GM18505 (cell line): Measurements from ENCODE around the gene SLC24A3.

Experiments
- ATAC-seq: cut with Tn5 transposase; IDR thresholded peaks from one replicate; pipeline ENCODE4 v1.9.1; 2021; ENCODE audit not compliant: unreplicated experiment
- POLR2A ChIP-seq: IDR thresholded peaks from 4 replicates; pipeline ENCODE4 v1.6.1; 2011; ENCODE audit warnings: borderline replicate concordance; ENCODE audit not compliant: insufficient read depth, insufficient read length; ENCODE audit errors: extremely low read depth

Gene SLC24A3

GRCh38 chr20:19404826-19405225 is 192.4 kb downstream of the SLC24A3 start:
- no peak for TF ChIP-seq POLR2A
- no peak for ATAC-seq

- no peak for ATAC-seq
- TF ChIP-seq POLR2A: no peak
These were observed 193.5 kb downstream of the SLC24A3 start for GRCh38 chr20:19405958-19406357.

- no peak for ATAC-seq
These were observed 193.9 kb downstream of the SLC24A3 start for GRCh38 chr20:19406381-19406780.

GRCh38 chr20:19407196-19407595 is 194.8 kb downstream of the SLC24A3 start:
- no peak for ATAC-seq
- TF ChIP-seq POLR2A: no peak

More at GRCh38 chr20:19406381-19406780, 193.9 kb downstream of the SLC24A3 start:
- no peak for TF ChIP-seq POLR2A

GRCh38 chr20:19407736-19408135 is 195.3 kb downstream of the SLC24A3 start:
- ATAC-seq: no peak
- TF ChIP-seq POLR2A: no peak

- TF ChIP-seq POLR2A: no peak
- no peak for ATAC-seq
These were observed 196.5 kb downstream of the SLC24A3 start for GRCh38 chr20:19408971-19409370.

GRCh38 chr20:19411811-19412210 is 199.4 kb downstream of the SLC24A3 start:
- TF ChIP-seq POLR2A: no peak
- no peak for ATAC-seq

GRCh38 chr20:19412254-19412653 is 199.8 kb downstream of the SLC24A3 start:
- no peak for ATAC-seq
- no peak for TF ChIP-seq POLR2A

GRCh38 chr20:19414600-19414999 is 202.2 kb downstream of the SLC24A3 start:
- no peak for TF ChIP-seq POLR2A
- no peak for ATAC-seq

GRCh38 chr20:19415786-19416185 is 203.3 kb downstream of the SLC24A3 start:
- no peak for TF ChIP-seq POLR2A
- ATAC-seq: no peak

- no peak for TF ChIP-seq POLR2A
- ATAC-seq: no peak
These were observed 204.2 kb downstream of the SLC24A3 start for GRCh38 chr20:19416627-19417026.

GRCh38 chr20:19419396-19419795 is 207.0 kb downstream of the SLC24A3 start:
- no peak for TF ChIP-seq POLR2A
- ATAC-seq: no peak

GRCh38 chr20:19423097-19423899 is 210.9 kb downstream of the SLC24A3 start:
- no peak for TF ChIP-seq POLR2A
- ATAC-seq: no peak

- no peak for ATAC-seq
- TF ChIP-seq POLR2A: no peak
These were observed 211.6 kb downstream of the SLC24A3 start for GRCh38 chr20:19423900-19424620.

GRCh38 chr20:19426356-19426755 is 213.9 kb downstream of the SLC24A3 start:
- TF ChIP-seq POLR2A: no peak
- no peak for ATAC-seq

GRCh38 chr20:19427480-19427879 is 215.0 kb downstream of the SLC24A3 start:
- ATAC-seq: no peak
- no peak for TF ChIP-seq POLR2A
